Fibroblast of lung (primary cell): ENCODE measurements around the gene FGF5. TPM values are rescaled to one million over a fixed set of nuclear protein-coding genes. Genes with fewer than 3 reads are reported as not detected.

ENCODE experiments used
- DNase-seq, 2 donors: peaks; one replicate each; pipeline versions ENCODE4 v3.0.0 to v3.0.0-alpha.2; 2010; ENCODE audit warnings: low read depth in 2 of 2
- H2AFZ ChIP-seq: 2 replicates; pipeline ENCODE4 v1.5.1; 2012; ENCODE audit warnings: low read length, control low read depth, inconsistent platforms
- H3K27ac ChIP-seq: 2 replicates; pipeline ENCODE4 v1.5.1; 2011; ENCODE audit warnings: low read length, control low read depth; ENCODE audit not compliant: insufficient read depth
- H3K27me3 ChIP-seq: 2 replicates; pipeline ENCODE4 v1.5.1; 2011; ENCODE audit warnings: mild to moderate bottlenecking, low read length; ENCODE audit not compliant: control insufficient read depth, insufficient read depth
- H3K36me3 ChIP-seq: 2 replicates; pipeline ENCODE4 v1.5.1; 2011; ENCODE audit warnings: low read length; ENCODE audit not compliant: control insufficient read depth, insufficient read depth
- H3K4me1 ChIP-seq: 2 replicates; pipeline ENCODE4 v1.5.1; 2011; ENCODE audit warnings: low read length; ENCODE audit not compliant: control insufficient read depth, insufficient read depth; ENCODE audit errors: extremely low read depth
- H3K4me2 ChIP-seq: 2 replicates; pipeline ENCODE4 v1.5.1; 2011; ENCODE audit warnings: low read length, control low read depth; ENCODE audit not compliant: insufficient read depth; ENCODE audit errors: extremely low read depth
- H3K4me3 ChIP-seq, 4 experiments: fragments of 200-600 bp in 1 of 4; sonication (generic) in 1 of 4; replicated peaks in 1 of 4; 2 replicates each; pipeline ENCODE4 v1.5.1; 2011 to 2016; ENCODE audit warnings: low read length in 4 of 4, low read depth in 3 of 4, mild to moderate bottlenecking in 3 of 4, control low read depth in 2 of 4, inconsistent platforms in 1 of 4, mixed read lengths in 1 of 4; ENCODE audit not compliant: insufficient read depth in 1 of 4; ENCODE audit errors: control extremely low read depth in 1 of 4
- H3K79me2 ChIP-seq: 2 replicates; pipeline ENCODE4 v1.5.1; 2012; ENCODE audit warnings: mild to moderate bottlenecking, low read length, inconsistent platforms; ENCODE audit not compliant: control insufficient read depth, insufficient read depth
- H3K9ac ChIP-seq: 2 replicates; pipeline ENCODE4 v1.5.1; 2011; ENCODE audit warnings: mild to moderate bottlenecking, low read length, control low read depth; ENCODE audit not compliant: insufficient read depth
- H3K9me3 ChIP-seq: 2 replicates; pipeline ENCODE4 v1.5.1; 2012; ENCODE audit warnings: low read depth, low read length; ENCODE audit not compliant: control insufficient read depth, insufficient read depth
- H4K20me1 ChIP-seq: 2 replicates; pipeline ENCODE4 v1.5.1; 2011; ENCODE audit warnings: low read length; ENCODE audit not compliant: control insufficient read depth, insufficient read depth; ENCODE audit errors: extremely low read depth
- CTCF ChIP-seq, 2 donors: IDR thresholded peaks in 1 of 2; conservative IDR thresholded peaks in 1 of 2; 1 replicate in 1 of 2; 2 replicates in 1 of 2; pipeline ENCODE4 v1.5.1; 2011 to 2012; ENCODE audit warnings: low read length in 2 of 2, control low read depth in 1 of 2, inconsistent platforms in 1 of 2, low read depth in 1 of 2, mild to moderate bottlenecking in 1 of 2
- EZH2 ChIP-seq: IDR thresholded peaks from 2 replicates; pipeline ENCODE4 v1.5.1; 2012; ENCODE audit warnings: low read length, control low read depth, mild to moderate bottlenecking; ENCODE audit errors: missing control alignments
- polyA plus RNA-seq, 2 donors: library from polyadenylated mRNA; depleted of rRNA in 1 of 2; stranded (reverse) in 1 of 2; unstranded in 1 of 2; fragments of >200 nt; gene quantifications; 2 replicates each; pipeline ENCODE4 v1.2.1, GENCODE V29; 2011 to 2012; ENCODE audit warnings: missing spikeins in 1 of 2
- total RNA-seq: library from RNA; depleted of rRNA; stranded (reverse); fragments of >200 nt; gene quantifications from 2 replicates; pipeline ENCODE4 v1.2.1, GENCODE V29; 2014

Gene FGF5
- total and polyA plus RNA-seq, 2 donors (not counting 1 experiment from before 2014, with no cell fraction given) = 25.8 to 56.4 TPM

- Histone ChIP-seq H3K9me3 (no peaks in the 10 kb centered on the region), H3K79me2 (no peaks in the 10 kb centered on the region), H3K27me3 (no peaks in the 10 kb centered on the region), H3K4me3 (peak overlapping the region in 2 of 4 experiments; percentile 64 to 81), H4K20me1 (no peaks in the 10 kb centered on the region), H2AFZ (no peak overlapping the region), H3K9ac (no peak overlapping the region), H3K36me3 (no peaks in the 10 kb centered on the region), H3K4me1 (no peaks in the 10 kb centered on the region), H3K4me2 (peak overlapping the region; percentile 97), H3K27ac (no peak overlapping the region)
- no peak for TF ChIP-seq EZH2
- TF ChIP-seq CTCF (conservative IDR thresholded peaks at IDR 0.05 in 1 of 2, IDR thresholded peaks at IDR 0.05 in 1 of 2; ENCODE audit: low read depth in 1 of 2, low read length in 2 of 2) = peak; percentile 31 to 46
- DNase-seq = peak; percentile 40 to 44
Measured at GRCh38 chr4:80336582-80336981, 70.1 kb downstream of the FGF5 start.

- no peaks in the 10 kb centered on the region for H3K9me3 ChIP-seq
- no peak overlapping the region for H3K27ac ChIP-seq
- no peaks in the 10 kb centered on the region for H3K79me2 ChIP-seq
- H3K4me2 ChIP-seq = no peak overlapping the region
- TF ChIP-seq CTCF (conservative IDR thresholded peaks at IDR 0.05 in 1 of 2, IDR thresholded peaks at IDR 0.05 in 1 of 2; ENCODE audit: low read depth in 1 of 2, low read length in 2 of 2) = no peak
- TF ChIP-seq EZH2 = no peak
- no peaks in the 10 kb centered on the region for H3K36me3 ChIP-seq
- DNase-seq = peak in 1 of 2 donors; percentile 11
- H3K9ac ChIP-seq = no peak overlapping the region
- no peak overlapping the region for H3K4me3 ChIP-seq
- H2AFZ ChIP-seq = no peak overlapping the region
- H3K27me3 ChIP-seq = no peaks in the 10 kb centered on the region
- H4K20me1 ChIP-seq = no peaks in the 10 kb centered on the region
- no peaks in the 10 kb centered on the region for H3K4me1 ChIP-seq
Measured at GRCh38 chr4:80340036-80340435, 73.6 kb downstream of the FGF5 start.

Other genes with a start within 250 kb of the FGF5 start
- 107 and 135 TPM in 2 replicates for gene ANTXR2, start 193.4 kb upstream of the FGF5 start, total RNA-seq
- gene ANTXR2, start 193.4 kb upstream of the FGF5 start, polyA plus RNA-seq = 85.3 and 88.4 TPM in 2 replicates
- gene PRDM8, start 69.2 kb upstream of the FGF5 start, total RNA-seq = 2.6 and 8.8 TPM in 2 replicates
- 3.3 and 8.5 TPM in 2 replicates for gene PRDM8, start 69.2 kb upstream of the FGF5 start, polyA plus RNA-seq
- 2.3 and 16.2 TPM in 2 replicates for gene CFAP299, start 69.1 kb downstream of the FGF5 start, total RNA-seq
- gene CFAP299, start 69.1 kb downstream of the FGF5 start, polyA plus RNA-seq = 0.79 and 1.3 TPM in 2 replicates